CD14-positive monocyte (primary cell): ENCODE measurements around the gene C10orf67. TPM values are rescaled to one million over a fixed set of nuclear protein-coding genes. Genes with fewer than 3 reads are reported as not detected.

Source experiments
- DNase-seq, 3 donors: peaks; one replicate each; pipeline ENCODE4 v3.0.0-alpha.2; 2011 to 2022
- H2AFZ ChIP-seq: 2 replicates; pipeline ENCODE4 v1.6.0; 2012; ENCODE audit warnings: mild to moderate bottlenecking, low read depth, low read length, inconsistent platforms; ENCODE audit not compliant: insufficient read depth, poor library complexity, severe bottlenecking
- H3K27ac ChIP-seq, 2 donors: 1 replicate in 1 of 2; 2 replicates in 1 of 2; pipeline ENCODE4 v1.5.1; 2012 to 2013; ENCODE audit warnings: low read length in 2 of 2, control low read depth in 1 of 2, inconsistent platforms in 1 of 2, low read depth in 1 of 2, mild to moderate bottlenecking in 1 of 2
- H3K27me3 ChIP-seq, 2 donors: one replicate each; pipeline versions ENCODE4 v1.6.0 to v1.6.1; 2011 to 2013; ENCODE audit warnings: low read length in 2 of 2; ENCODE audit not compliant: control insufficient read depth in 2 of 2, insufficient read depth in 2 of 2
- H3K36me3 ChIP-seq, 2 donors: replicated peaks in 1 of 2; 1 replicate in 1 of 2; 2 replicates in 1 of 2; pipeline versions ENCODE4 v1.5.1 to v1.6.1; 2012 to 2013; ENCODE audit warnings: low read length in 2 of 2, control low read depth in 1 of 2, inconsistent platforms in 1 of 2, mild to moderate bottlenecking in 1 of 2; ENCODE audit not compliant: insufficient read depth in 2 of 2, control insufficient read depth in 1 of 2
- H3K4me1 ChIP-seq, 2 donors: 1 replicate in 1 of 2; 2 replicates in 1 of 2; pipeline versions ENCODE4 v1.5.1 to v1.6.1; 2012 to 2013; ENCODE audit warnings: low read length in 2 of 2, control low read depth in 1 of 2, inconsistent platforms in 1 of 2, mild to moderate bottlenecking in 1 of 2, moderate library complexity in 1 of 2; ENCODE audit not compliant: insufficient read depth in 2 of 2, control insufficient read depth in 1 of 2
- H3K4me2 ChIP-seq: replicated peaks from 2 replicates; pipeline ENCODE3; 2012; ENCODE audit warnings: low read length, moderate library complexity, mild to moderate bottlenecking; ENCODE audit not compliant: poor library complexity, severe bottlenecking; ENCODE audit errors: extremely low read depth
- H3K4me3 ChIP-seq, 3 experiments: fragments of 200-600 bp in 1 of 3; sonication (generic) in 1 of 3; replicated peaks in 1 of 3; 1 replicate in 2 of 3; 2 replicates in 1 of 3; pipeline ENCODE4 v1.5.1; 2011 to 2013; ENCODE audit warnings: low read length in 3 of 3, mild to moderate bottlenecking in 3 of 3, control low read depth in 2 of 3, low read depth in 2 of 3, inconsistent platforms in 1 of 3, moderate library complexity in 1 of 3
- H3K79me2 ChIP-seq: 2 replicates; pipeline ENCODE4 v1.6.0; 2012; ENCODE audit warnings: mild to moderate bottlenecking, control low read depth, inconsistent platforms, low read length, moderate library complexity; ENCODE audit not compliant: insufficient read depth
- H3K9ac ChIP-seq: 2 replicates; pipeline ENCODE4 v1.6.0; 2017; ENCODE audit warnings: low read length, mild to moderate bottlenecking; ENCODE audit not compliant: insufficient read depth, poor library complexity, severe bottlenecking
- H3K9me3 ChIP-seq, 2 donors: replicated peaks in 1 of 2; 1 replicate in 1 of 2; 2 replicates in 1 of 2; pipeline versions ENCODE4 v1.5.1 to v1.6.1; 2012 to 2013; ENCODE audit warnings: low read length in 2 of 2, control low read depth in 1 of 2; ENCODE audit not compliant: control insufficient read depth in 1 of 2, insufficient read depth in 1 of 2
- H4K20me1 ChIP-seq: 2 replicates; pipeline ENCODE4 v1.6.0; 2012; ENCODE audit warnings: mild to moderate bottlenecking, low read length, control low read depth, moderate library complexity; ENCODE audit not compliant: insufficient read depth
- H3K27ac Mint-ChIP-seq, 7 donors: one replicate each; pipeline ENCODE4 v1.8.0; 2020; ENCODE audit warnings: mild to moderate bottlenecking in 7 of 7, mixed read lengths in 7 of 7, moderate library complexity in 6 of 7, inconsistent platforms in 2 of 7
- H3K27me3 Mint-ChIP-seq, 3 donors: one replicate each; pipeline ENCODE4 v1.8.0; 2021 to 2022; ENCODE audit warnings: low read depth in 3 of 3, mild to moderate bottlenecking in 3 of 3, mixed read lengths in 3 of 3, moderate library complexity in 3 of 3, inconsistent platforms in 1 of 3
- H3K36me3 Mint-ChIP-seq, 2 donors: one replicate each; pipeline ENCODE4 v1.8.0; 2020; ENCODE audit warnings: mixed read lengths in 2 of 2, inconsistent platforms in 1 of 2, mild to moderate bottlenecking in 1 of 2
- H3K4me1 Mint-ChIP-seq: one replicate; pipeline ENCODE4 v1.8.0; 2020; ENCODE audit warnings: mild to moderate bottlenecking, mixed read lengths
- H3K4me3 Mint-ChIP-seq, 2 donors: one replicate each; pipeline ENCODE4 v1.8.0; 2020; ENCODE audit warnings: mild to moderate bottlenecking in 2 of 2, mixed read lengths in 2 of 2, moderate library complexity in 1 of 2
- H3K9me3 Mint-ChIP-seq, 7 donors: one replicate each; pipeline ENCODE4 v1.8.0; 2020 to 2022; ENCODE audit warnings: mixed read lengths in 7 of 7, mild to moderate bottlenecking in 6 of 7, moderate library complexity in 6 of 7, inconsistent platforms in 2 of 7
- CTCF ChIP-seq: fragments of 200-600 bp; IDR thresholded peaks from one replicate; pipeline ENCODE4 v1.8.0; 2022; ENCODE audit warnings: antibody characterized with exemption, mild to moderate bottlenecking
- WGBS: methylation state at CpG from one replicate; pipeline ENCODE4 v1.1.5; 2013; ENCODE audit warnings: missing lambda C conversion rate; ENCODE audit not compliant: insufficient coverage; 5-methylcytosine and 5-hydroxymethylcytosine counted together
- intact Hi-C, 2 donors: fragments of 100-400 bp; cut with micrococcal nuclease; formaldehyde crosslinking; loops; one replicate each; pipeline versions ENCODE4 v1.15.0 to v1.15.1; 2023
- polyA plus RNA-seq, 3 donors: library from polyadenylated mRNA; depleted of rRNA in 1 of 3; unstranded in 2 of 3; stranded (reverse) in 1 of 3; fragments of 300-500 nt in 2 of 3; fragments of >200 nt in 1 of 3; fragmentation: Illumina TruSeq in 2 of 3; gene quantifications; 1 replicate in 2 of 3; 2 replicates in 1 of 3; pipeline ENCODE4 v1.2.3, GENCODE V29; 2012 to 2021

The C10orf67 gene
- polyA plus RNA-seq, 3 donors: not detected

GRCh38 chr10:23364378-23364777 is 19.8 kb upstream of the C10orf67 start:
- Histone ChIP-seq H2AFZ (no peak overlapping the region), H3K79me2 (no peaks in the 10 kb centered on the region), H3K4me3 (no peak overlapping the region), H3K27me3 (peaks cover 0 to 2% of the 10 kb centered on the region in 2 donors), H4K20me1 (no peaks in the 10 kb centered on the region), H3K36me3 (no peaks in the 10 kb centered on the region), H3K9me3 (no peaks in the 10 kb centered on the region), H3K9ac (no peak overlapping the region), H3K27ac (no peak overlapping the region), H3K4me2 (no peak overlapping the region), H3K4me1 (no peaks in the 10 kb centered on the region)
- peak overlapping the region in 1 of 7 donors; percentile 37 for H3K27ac Mint-ChIP-seq
- WGBS: 69% methylated on average over 4 of the region's 5 CpGs
- no peak for DNase-seq
- peaks cover 6% of the 10 kb centered on the region for H3K4me1 Mint-ChIP-seq
- H3K9me3 Mint-ChIP-seq: peaks cover 0 to 4% (median 2%) of the 10 kb centered on the region in 7 donors
- TF ChIP-seq CTCF: no peak
- peaks cover 5 to 13% (median 7%) of the 10 kb centered on the region in 3 donors for H3K27me3 Mint-ChIP-seq
- H3K4me3 Mint-ChIP-seq: no peak overlapping the region
- no peaks in the 10 kb centered on the region for H3K36me3 Mint-ChIP-seq
- intact Hi-C loops: no loop called here

GRCh38 chr10:23363793-23364135 is 19.2 kb upstream of the C10orf67 start:
- no peaks in the 10 kb centered on the region for H3K9me3 ChIP-seq
- intact Hi-C loops: no loop called here
- H3K9me3 Mint-ChIP-seq: peaks cover 0 to 4% (median 2%) of the 10 kb centered on the region in 7 donors
- no peak overlapping the region for H3K4me3 Mint-ChIP-seq
- no peak overlapping the region for H2AFZ ChIP-seq
- no peak for DNase-seq
- H4K20me1 ChIP-seq: no peaks in the 10 kb centered on the region
- no peak overlapping the region for H3K4me2 ChIP-seq
- TF ChIP-seq CTCF: no peak
- no peak overlapping the region for H3K4me3 ChIP-seq
- no peak overlapping the region for H3K9ac ChIP-seq
- no peaks in the 10 kb centered on the region for H3K79me2 ChIP-seq
- H3K27me3 Mint-ChIP-seq: peaks cover 5 to 13% (median 7%) of the 10 kb centered on the region in 3 donors
- H3K27ac Mint-ChIP-seq: no peak overlapping the region
- H3K4me1 ChIP-seq: no peaks in the 10 kb centered on the region
- H3K36me3 Mint-ChIP-seq: no peaks in the 10 kb centered on the region
- peaks cover 0 to 2% of the 10 kb centered on the region in 2 donors for H3K27me3 ChIP-seq
- H3K4me1 Mint-ChIP-seq: peaks cover under 1% of the 10 kb centered on the region
- no peak overlapping the region for H3K27ac ChIP-seq
- 93% methylated on average over 3 of the region's 5 CpGs for WGBS
- no peaks in the 10 kb centered on the region for H3K36me3 ChIP-seq
